22Rv1 (cell line): Measurements from ENCODE around the gene TRPC4.

Experiments used
- H3K27ac ChIP-seq: fragments of 450-650 bp; 2 replicates; pipeline ENCODE4 v1.5.1; 2017
- ZFX ChIP-seq: fragments of 450-650 bp; IDR thresholded peaks from 2 replicates; pipeline ENCODE4 v1.6.1; 2017; ENCODE audit warnings: antibody characterized with exemption, borderline replicate concordance
- TF ChIP-seq, protein P1 (sequence below): fragments of 450-650 bp; IDR thresholded peaks from 2 replicates; pipeline ENCODE4 v1.5.1; 2017; ENCODE audit warnings: mild to moderate bottlenecking

Gene TRPC4

DNA sequence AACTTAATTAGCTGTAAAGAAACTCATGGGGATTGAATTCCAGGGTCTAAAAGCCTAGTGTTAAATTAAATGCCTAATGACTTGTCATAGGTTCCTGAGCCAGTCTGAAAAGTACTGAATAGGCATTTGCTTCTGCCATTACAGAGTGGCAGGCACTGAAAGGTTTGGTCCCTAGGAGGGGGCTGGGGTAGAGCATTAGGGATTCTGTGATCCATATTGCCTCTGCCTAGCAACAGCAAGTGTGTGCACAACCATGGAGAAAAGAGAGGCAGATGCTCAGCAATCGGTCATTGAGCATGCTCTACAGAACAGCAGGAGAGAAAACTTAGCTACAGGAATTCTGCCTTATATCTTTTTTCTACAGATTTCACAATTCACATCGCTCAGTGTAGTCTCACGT, 133.5 kb downstream of the TRPC4 start:
- no peak overlapping the region for H3K27ac ChIP-seq
- no peak for TF ChIP-seq ZFX

DNA sequence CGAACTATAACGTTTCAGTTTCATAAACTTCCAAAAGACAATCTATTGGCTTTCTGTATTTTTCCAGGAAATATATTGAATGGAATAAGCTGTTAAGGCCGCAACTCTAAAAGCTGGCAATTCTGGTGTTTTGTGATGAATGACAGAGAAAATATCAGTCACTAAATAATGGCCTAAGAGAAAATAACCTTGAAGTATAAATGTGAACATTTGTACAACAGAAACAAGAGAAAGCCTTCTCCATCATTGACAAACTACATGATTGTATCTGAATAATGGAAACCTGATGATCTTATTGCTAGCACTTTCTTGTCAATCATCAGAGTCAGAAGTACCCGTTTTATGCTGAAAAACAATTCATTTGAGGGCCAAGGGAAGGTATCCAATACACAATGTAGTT, 134.3 kb downstream of the TRPC4 start:
- no peak overlapping the region for H3K27ac ChIP-seq
- no peak for TF ChIP-seq ZFX
- TF ChIP-seq, protein P1, sequence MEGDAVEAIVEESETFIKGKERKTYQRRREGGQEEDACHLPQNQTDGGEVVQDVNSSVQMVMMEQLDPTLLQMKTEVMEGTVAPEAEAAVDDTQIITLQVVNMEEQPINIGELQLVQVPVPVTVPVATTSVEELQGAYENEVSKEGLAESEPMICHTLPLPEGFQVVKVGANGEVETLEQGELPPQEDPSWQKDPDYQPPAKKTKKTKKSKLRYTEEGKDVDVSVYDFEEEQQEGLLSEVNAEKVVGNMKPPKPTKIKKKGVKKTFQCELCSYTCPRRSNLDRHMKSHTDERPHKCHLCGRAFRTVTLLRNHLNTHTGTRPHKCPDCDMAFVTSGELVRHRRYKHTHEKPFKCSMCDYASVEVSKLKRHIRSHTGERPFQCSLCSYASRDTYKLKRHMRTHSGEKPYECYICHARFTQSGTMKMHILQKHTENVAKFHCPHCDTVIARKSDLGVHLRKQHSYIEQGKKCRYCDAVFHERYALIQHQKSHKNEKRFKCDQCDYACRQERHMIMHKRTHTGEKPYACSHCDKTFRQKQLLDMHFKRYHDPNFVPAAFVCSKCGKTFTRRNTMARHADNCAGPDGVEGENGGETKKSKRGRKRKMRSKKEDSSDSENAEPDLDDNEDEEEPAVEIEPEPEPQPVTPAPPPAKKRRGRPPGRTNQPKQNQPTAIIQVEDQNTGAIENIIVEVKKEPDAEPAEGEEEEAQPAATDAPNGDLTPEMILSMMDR: no peak

DNA sequence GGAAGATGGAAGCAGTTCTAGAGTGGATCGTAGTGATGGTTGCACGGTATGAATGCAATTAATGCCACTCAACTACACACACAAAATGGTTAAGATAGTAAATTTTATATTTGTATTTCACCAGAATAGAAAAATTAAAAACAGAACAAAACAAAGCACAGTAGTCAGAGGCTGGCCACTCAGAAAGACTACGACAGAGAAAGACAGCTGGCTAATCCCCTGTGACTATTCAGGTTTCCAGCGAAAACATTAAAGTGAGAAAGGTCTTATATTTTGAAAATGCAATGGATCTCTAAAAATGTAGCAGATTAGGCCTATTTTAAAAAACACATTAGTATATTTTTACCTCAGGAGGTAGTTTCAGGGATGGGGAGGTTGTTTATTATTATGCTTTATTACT, 139.7 kb downstream of the TRPC4 start:
- TF ChIP-seq, protein P1: no peak
- TF ChIP-seq ZFX: no peak
- no peak overlapping the region for H3K27ac ChIP-seq

DNA sequence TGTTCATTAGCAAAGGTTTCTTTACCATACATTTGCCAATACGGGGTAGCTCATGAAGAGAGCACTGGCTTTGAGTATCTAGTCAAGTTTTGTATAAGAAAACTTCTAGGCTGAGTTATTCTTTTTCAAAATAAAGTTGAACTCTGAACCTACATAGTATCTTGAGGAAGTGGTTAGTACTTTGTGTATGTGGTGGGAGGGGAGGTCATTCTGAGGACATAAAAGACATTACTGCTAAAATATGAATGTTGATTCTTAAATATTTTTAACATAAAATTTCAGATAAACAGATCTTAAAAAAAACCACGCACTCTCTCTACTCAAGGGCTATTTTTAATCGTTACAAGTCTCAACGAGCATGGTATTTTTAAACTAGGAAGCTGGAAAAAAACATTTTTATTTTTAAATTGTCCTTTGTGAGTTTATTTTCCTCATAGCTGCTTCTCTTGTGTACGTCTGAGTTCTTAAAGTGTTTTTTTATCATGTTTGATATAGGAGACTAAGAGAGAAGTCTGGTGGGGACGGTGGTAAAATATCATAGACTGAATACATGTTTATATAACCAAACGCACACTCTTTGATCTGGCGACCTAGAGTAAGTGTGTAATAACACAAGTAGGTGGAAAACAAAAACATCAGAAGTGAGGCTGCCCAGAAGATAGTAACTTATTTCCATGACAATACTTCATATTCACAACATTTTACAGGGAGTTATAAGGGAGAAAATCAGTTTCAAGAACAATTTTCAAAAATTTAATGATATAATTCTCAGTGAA, 153.0 kb downstream of the TRPC4 start:
- no peak overlapping the region for H3K27ac ChIP-seq
- no peak for TF ChIP-seq ZFX
- TF ChIP-seq, protein P1: no peak

DNA sequence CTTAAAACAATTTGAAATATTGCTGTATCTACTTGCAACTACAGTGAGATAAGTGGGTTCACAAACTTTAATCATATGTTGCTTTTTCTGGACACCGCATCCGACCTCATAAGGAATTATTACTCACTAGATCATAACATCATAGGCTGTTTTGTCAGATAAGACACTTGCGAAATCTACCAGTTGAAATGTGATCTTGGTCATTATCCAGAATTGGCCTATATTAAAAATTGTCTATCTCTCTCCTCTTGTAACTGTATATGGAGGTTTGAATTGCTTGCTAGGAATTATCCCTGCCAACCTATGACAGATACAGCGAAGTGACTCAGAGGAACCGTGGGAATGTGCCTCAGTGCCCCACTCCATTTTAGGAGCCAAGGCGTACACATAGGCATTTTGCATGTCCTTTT, 154.0 kb downstream of the TRPC4 start:
- no peak overlapping the region for H3K27ac ChIP-seq
- TF ChIP-seq, protein P1: no peak
- TF ChIP-seq ZFX: no peak

DNA sequence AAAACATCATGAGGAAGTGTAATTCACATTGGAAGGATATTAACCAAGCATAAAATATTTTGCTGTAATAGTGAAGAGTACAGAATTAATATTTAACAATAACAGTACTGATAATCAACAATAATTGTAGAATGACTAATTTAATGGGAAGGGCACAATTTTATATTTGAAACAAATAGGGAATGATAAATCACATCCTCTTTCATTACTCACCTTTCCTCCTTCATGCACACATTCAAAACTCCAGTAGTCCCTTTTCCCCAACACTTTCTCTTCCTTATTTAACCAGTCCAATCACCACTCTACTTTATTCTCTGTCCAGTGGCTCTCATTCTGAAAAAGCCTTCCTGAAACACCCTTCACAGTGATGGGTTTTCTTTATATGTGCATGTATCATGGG, 160.3 kb downstream of the TRPC4 start:
- TF ChIP-seq, protein P1: no peak
- TF ChIP-seq ZFX: no peak
- no peak overlapping the region for H3K27ac ChIP-seq

DNA sequence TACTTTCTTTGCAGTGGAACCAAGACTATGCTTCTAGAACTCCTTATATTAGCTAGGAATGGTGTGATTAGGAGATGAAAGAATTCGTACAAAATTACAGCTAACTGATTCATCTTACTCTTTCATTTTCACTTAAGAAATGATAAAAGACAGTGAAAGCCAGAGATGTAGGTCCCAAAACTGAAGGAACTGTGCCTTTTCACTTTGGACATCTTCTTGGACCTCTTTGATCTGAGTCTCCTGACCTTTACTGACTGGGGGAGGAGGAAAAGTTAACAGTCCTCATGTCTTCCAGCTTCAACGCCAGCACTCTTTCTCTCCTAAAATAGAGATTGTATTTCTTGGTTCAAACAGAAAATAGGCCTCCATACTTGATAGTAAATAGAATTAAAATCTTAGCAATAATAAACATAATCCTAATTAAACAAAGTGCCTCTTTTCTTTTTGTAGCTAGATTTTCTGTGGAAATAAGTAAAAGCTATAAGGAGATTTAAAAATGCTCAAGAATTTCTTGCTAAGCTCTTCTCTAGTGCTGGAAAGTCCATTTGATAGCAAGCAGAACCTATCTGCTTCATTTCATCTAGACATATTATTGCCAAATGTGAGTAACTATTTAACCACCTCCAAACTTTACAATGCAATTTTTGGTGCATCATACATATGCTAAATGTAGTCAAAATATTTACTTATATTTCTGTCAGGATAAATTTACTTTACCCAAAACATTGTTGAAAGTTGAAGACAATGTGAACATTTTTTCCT, 161.7 kb downstream of the TRPC4 start:
- no peak for TF ChIP-seq ZFX
- TF ChIP-seq, protein P1: no peak
- H3K27ac ChIP-seq: no peak overlapping the region
